ENCODE results near the gene ZNRF4. TPM values are rescaled to one million over a fixed set of nuclear protein-coding genes. Genes with fewer than 3 reads are reported as not detected.

The ZNRF4 gene
- polyA plus RNA-seq, 1 donor, result not detected

Other genes starting within 250 kb of the ZNRF4 start
- 44.8 TPM for gene PTPRS, start 114.6 kb upstream of the ZNRF4 start, polyA plus RNA-seq (ENCODE audit: insufficient read length)
- 0.86 TPM for gene TINCR, start 112.5 kb downstream of the ZNRF4 start, polyA plus RNA-seq (ENCODE audit: insufficient read length)
- gene SAFB2, start 167.4 kb downstream of the ZNRF4 start, polyA plus RNA-seq (ENCODE audit: insufficient read length), result 51.7 TPM
- gene SAFB, start 167.7 kb downstream of the ZNRF4 start, polyA plus RNA-seq (ENCODE audit: insufficient read length), result 97.1 TPM
- 101 TPM for gene MICOS13, start 225.1 kb downstream of the ZNRF4 start, polyA plus RNA-seq (ENCODE audit: insufficient read length)
- gene HSD11B1L, start 225.6 kb downstream of the ZNRF4 start, polyA plus RNA-seq (ENCODE audit: insufficient read length), result 6.3 TPM
- 1,417 TPM for gene RPL36, start 234.9 kb downstream of the ZNRF4 start, polyA plus RNA-seq (ENCODE audit: insufficient read length)

Data from hindlimb muscle (tissue), 1 donor.